ENCODE measurements around the gene PEPD. TPM values are rescaled to one million over a fixed set of nuclear protein-coding genes. Genes with fewer than 3 reads are reported as not detected.

Gene PEPD
- total and polyA plus RNA-seq, 9 donors = 20.3 to 55.4 (median 45.1) TPM

DNA sequence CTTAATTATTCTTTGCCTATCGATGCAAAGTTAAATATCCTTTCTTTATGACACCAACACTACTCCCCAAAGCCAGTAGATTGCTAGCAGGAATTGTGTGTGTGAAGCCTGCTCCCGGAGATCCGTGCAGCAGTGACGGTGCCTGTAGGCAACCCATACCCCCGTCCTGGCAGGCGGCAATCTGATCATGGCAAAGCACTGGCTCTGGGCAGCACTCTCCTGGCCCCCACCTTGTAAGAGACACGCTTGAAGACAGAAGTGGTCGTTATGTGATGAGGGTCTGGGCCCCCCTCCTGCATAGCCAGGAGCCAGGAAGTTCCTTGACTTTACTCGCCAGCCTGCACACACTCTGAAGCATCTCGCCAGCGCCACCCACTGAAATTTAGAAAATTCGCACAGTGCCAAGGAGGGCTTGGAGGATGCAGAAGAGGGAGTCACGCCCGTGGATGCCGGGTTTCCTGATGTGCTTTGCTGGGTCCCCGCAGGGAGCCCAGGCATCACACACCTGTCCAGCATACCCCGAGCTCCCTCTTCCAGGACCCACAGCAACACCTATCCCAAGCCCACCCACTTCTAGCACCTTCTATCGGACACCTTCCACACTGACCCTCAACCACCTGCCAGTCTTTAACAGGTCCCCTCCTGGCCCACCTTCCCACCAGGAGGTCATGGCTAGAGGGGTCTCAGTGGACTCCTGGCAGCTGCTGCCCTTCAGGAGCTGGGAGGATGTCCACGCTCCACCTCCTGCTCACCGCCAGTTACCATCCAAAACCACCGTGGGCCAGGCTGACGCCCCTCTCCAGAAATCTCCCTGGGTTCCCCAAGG lies 93.6 kb downstream of the PEPD start:
- no peaks in the 10 kb centered on the region for H3K27me3 ChIP-seq (ENCODE audit: control insufficient read depth, insufficient read depth, low read length)
- no peaks in the 10 kb centered on the region for H3K36me3 ChIP-seq (ENCODE audit: control insufficient read depth, insufficient read depth, low read length)
- DNase-seq = no peak
- no peak overlapping the region for H3K27ac ChIP-seq (ENCODE audit: low read length)
- WGBS (ENCODE audit: insufficient coverage) = 73% methylated on average over 14 of the region's 22 CpGs
- H3K4me1 ChIP-seq (ENCODE audit: control insufficient read depth, insufficient read depth, low read length) = peaks cover 8% of the 10 kb centered on the region
- no peaks in the 10 kb centered on the region for H3K9me3 ChIP-seq (replicated peaks; ENCODE audit: control insufficient read depth, low read depth, low read length)
- no peak overlapping the region for H3K4me3 ChIP-seq (ENCODE audit: low read length)

DNA sequence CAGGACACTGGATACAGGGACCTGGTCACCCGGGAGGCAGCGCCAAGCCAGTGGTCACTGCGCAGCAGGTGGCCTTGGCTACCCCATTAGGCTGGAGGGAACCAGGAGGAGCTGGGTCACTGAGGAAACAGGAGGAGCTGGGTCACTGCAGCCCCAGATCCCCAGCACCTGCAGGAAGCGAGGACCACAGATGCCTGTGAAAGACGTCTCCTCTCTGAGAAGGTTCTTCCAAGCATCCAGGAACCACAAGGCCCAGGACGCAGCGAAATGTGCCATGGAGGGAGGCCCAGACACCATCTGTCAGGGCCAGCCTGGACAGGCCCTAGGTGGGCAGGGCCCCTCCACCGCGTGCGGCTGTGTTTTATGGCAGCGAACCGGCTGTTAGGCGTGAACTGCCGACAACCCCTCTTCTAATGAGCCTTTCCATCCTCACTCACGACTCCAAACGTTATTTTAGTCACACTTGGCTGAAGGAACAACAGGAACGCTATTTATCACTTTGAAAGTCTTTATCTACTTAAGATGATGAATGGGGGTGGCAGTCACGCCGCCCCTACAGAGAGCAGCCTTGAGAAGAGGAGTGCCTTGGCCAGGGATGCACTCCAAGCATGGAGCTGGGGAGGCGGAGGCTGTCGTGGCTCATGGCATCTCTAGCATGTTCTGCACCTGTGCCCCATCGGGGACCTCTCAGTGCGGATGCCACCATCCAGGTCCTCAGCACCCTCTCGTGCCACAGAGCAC lies 94.8 kb downstream of the PEPD start:
- 67% methylated on average over 15 of the region's 24 CpGs for WGBS (ENCODE audit: insufficient coverage)
- no peak overlapping the region for H3K4me3 ChIP-seq (ENCODE audit: low read length)
- H3K4me1 ChIP-seq (ENCODE audit: control insufficient read depth, insufficient read depth, low read length) = no peaks in the 10 kb centered on the region
- H3K27ac ChIP-seq (ENCODE audit: low read length) = no peak overlapping the region
- H3K27me3 ChIP-seq (ENCODE audit: control insufficient read depth, insufficient read depth, low read length) = no peaks in the 10 kb centered on the region
- no peaks in the 10 kb centered on the region for H3K9me3 ChIP-seq (replicated peaks; ENCODE audit: control insufficient read depth, low read depth, low read length)
- no peak for DNase-seq
- H3K36me3 ChIP-seq (ENCODE audit: control insufficient read depth, insufficient read depth, low read length) = no peaks in the 10 kb centered on the region

GRCh38 chr19:33424181-33424580 lies 97.4 kb downstream of the PEPD start:
- no peak overlapping the region for H3K4me3 ChIP-seq (ENCODE audit: low read length)
- no peaks in the 10 kb centered on the region for H3K27me3 ChIP-seq (ENCODE audit: control insufficient read depth, insufficient read depth, low read length)

GRCh38 chr19:33422369-33423180 lies 99.0 kb downstream of the PEPD start:
- H3K27me3 ChIP-seq (ENCODE audit: control insufficient read depth, insufficient read depth, low read length) = no peaks in the 10 kb centered on the region
- H3K4me3 ChIP-seq (ENCODE audit: low read length) = no peak overlapping the region
- 96% methylated on average over 3 of the region's 3 CpGs for WGBS (ENCODE audit: insufficient coverage)
- no peaks in the 10 kb centered on the region for H3K4me1 ChIP-seq (ENCODE audit: control insufficient read depth, insufficient read depth, low read length)
- DNase-seq = no peak
- H3K36me3 ChIP-seq (ENCODE audit: control insufficient read depth, insufficient read depth, low read length) = no peaks in the 10 kb centered on the region
- H3K9me3 ChIP-seq (replicated peaks; ENCODE audit: control insufficient read depth, low read depth, low read length) = no peaks in the 10 kb centered on the region
- no peak overlapping the region for H3K27ac ChIP-seq (ENCODE audit: low read length)

More at GRCh38 chr19:33424181-33424580, 97.4 kb downstream of the PEPD start:
- no peaks in the 10 kb centered on the region for H3K4me1 ChIP-seq (ENCODE audit: control insufficient read depth, insufficient read depth, low read length)
- DNase-seq = no peak
- H3K27ac ChIP-seq (ENCODE audit: low read length) = no peak overlapping the region
- 94% methylated on average over 6 of the region's 8 CpGs for WGBS (ENCODE audit: insufficient coverage)
- H3K9me3 ChIP-seq (replicated peaks; ENCODE audit: control insufficient read depth, low read depth, low read length) = no peaks in the 10 kb centered on the region
- H3K36me3 ChIP-seq (ENCODE audit: control insufficient read depth, insufficient read depth, low read length) = no peaks in the 10 kb centered on the region

- no peaks in the 10 kb centered on the region for H3K9me3 ChIP-seq (replicated peaks; ENCODE audit: control insufficient read depth, low read depth, low read length)
Measured at GRCh38 chr19:33421368-33421767, 100.2 kb downstream of the PEPD start.

DNA sequence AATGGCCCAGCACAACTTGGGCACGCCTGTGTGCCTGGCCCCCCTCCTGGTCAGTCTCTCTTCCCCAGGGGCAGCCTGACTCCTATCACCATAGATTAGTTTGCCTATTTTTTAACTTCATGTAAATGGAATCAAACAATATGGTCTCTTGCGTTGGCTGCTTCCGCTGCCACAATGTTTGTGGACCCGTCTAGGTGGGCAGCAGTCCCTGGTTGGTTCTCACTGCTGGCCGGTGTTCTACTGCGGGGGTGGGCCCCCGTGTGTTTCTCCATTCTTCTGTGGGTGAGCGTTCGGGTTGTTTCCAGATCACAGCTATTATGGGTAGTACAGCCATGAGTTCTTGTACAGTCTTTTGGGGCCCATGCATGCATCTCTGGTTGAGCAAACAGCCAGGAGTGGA lies 100.8 kb downstream of the PEPD start:
- Histone ChIP-seq H3K4me1 (ENCODE audit: control insufficient read depth, insufficient read depth, low read length) (peaks cover 12% of the 10 kb centered on the region), H3K27ac (ENCODE audit: low read length) (no peak overlapping the region), H3K27me3 (ENCODE audit: control insufficient read depth, insufficient read depth, low read length) (no peaks in the 10 kb centered on the region), H3K4me3 (ENCODE audit: low read length) (no peak overlapping the region), H3K36me3 (ENCODE audit: control insufficient read depth, insufficient read depth, low read length) (no peaks in the 10 kb centered on the region), H3K9me3 (replicated peaks; ENCODE audit: control insufficient read depth, low read depth, low read length) (no peaks in the 10 kb centered on the region)
- 75% methylated on average over 9 of the region's 9 CpGs for whole genome bisulfite sequencing (ENCODE audit: insufficient coverage)
- no peak for DNase-seq

More at GRCh38 chr19:33421368-33421767, 100.2 kb downstream of the PEPD start:
- Histone ChIP-seq H3K27me3 (ENCODE audit: control insufficient read depth, insufficient read depth, low read length) (no peaks in the 10 kb centered on the region), H3K4me1 (ENCODE audit: control insufficient read depth, insufficient read depth, low read length) (peaks cover 10% of the 10 kb centered on the region), H3K36me3 (ENCODE audit: control insufficient read depth, insufficient read depth, low read length) (no peaks in the 10 kb centered on the region), H3K27ac (ENCODE audit: low read length) (no peak overlapping the region), H3K4me3 (ENCODE audit: low read length) (no peak overlapping the region)
- DNase-seq = no peak
- WGBS (ENCODE audit: insufficient coverage) = 80% methylated on average over 1 of the region's 7 CpGs

DNA sequence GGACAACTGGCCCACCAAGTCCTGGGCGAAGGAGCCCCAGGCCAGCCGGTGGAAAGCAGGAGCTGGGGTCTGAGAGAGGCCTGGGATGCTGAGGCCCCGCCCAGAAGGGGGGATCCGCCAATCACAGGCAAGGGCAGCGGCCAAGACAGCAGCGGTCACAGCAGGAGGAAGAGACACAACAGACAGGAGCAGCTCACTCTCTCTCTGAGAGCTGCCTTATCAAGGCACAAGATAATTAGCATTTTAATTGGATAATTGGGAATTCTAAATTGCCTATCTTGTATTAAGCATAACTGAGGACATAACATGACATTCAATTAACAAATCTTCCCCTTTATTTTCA lies 101.8 kb downstream of the PEPD start:
- no peaks in the 10 kb centered on the region for H3K36me3 ChIP-seq (ENCODE audit: control insufficient read depth, insufficient read depth, low read length)
- H3K4me3 ChIP-seq (ENCODE audit: low read length) = no peak overlapping the region
- H3K4me1 ChIP-seq (ENCODE audit: control insufficient read depth, insufficient read depth, low read length) = peaks cover 12% of the 10 kb centered on the region
- H3K9me3 ChIP-seq (replicated peaks; ENCODE audit: control insufficient read depth, low read depth, low read length) = no peaks in the 10 kb centered on the region
- no peak overlapping the region for H3K27ac ChIP-seq (ENCODE audit: low read length)
- no peak for DNase-seq
- no peaks in the 10 kb centered on the region for H3K27me3 ChIP-seq (ENCODE audit: control insufficient read depth, insufficient read depth, low read length)
- WGBS (ENCODE audit: insufficient coverage) = 37% methylated on average over 3 of the region's 6 CpGs

DNA sequence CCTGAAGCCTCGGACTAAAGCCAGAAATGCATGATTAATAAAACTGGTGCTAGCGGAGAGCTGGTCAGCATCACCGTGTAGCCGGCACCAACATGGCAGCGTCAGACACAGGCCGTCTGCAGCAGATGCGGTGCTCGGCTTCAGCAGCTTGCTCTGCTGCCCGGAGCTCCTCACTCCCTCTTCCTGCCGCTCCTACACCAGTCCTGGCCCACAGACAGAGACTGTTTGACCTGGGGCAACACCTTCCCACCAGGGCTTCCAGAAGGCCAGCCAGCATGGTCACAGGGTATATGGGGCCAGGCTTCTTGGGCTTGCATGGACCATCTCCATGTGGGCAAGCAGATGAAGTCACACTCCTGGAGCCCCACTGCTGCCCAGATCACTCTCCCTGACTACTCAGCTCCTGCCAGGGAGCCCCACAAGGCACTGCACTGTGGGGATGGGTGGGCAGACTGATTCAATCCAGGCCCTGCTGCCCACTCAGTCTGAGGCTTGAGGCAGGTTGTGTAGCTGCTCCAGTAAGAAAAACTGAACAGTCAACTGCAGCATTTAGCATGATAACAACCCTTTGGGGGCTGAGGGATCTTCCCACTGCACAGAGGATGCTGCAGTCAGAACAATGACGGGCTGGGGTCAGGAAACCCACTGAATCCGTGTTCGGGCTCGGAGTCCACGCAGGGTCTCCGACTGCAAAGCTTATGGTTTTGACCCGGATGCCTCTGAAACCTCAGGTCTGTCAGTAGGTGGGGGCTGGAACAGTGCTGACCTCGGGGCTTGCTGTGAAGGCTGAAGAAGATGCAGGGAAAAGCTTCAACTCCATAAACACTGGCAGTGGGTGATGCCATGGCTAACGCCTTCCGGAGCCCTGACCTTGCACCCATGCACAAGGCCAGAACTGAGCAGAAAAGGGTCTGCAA lies 102.5 kb downstream of the PEPD start:
- Histone ChIP-seq H3K36me3 (ENCODE audit: control insufficient read depth, insufficient read depth, low read length) (no peaks in the 10 kb centered on the region), H3K9me3 (replicated peaks; ENCODE audit: control insufficient read depth, low read depth, low read length) (no peaks in the 10 kb centered on the region), H3K4me1 (ENCODE audit: control insufficient read depth, insufficient read depth, low read length) (peaks cover 12% of the 10 kb centered on the region), H3K27ac (ENCODE audit: low read length) (no peak overlapping the region), H3K27me3 (ENCODE audit: control insufficient read depth, insufficient read depth, low read length) (no peaks in the 10 kb centered on the region), H3K4me3 (ENCODE audit: low read length) (no peak overlapping the region)
- WGBS (ENCODE audit: insufficient coverage) = 82% methylated on average over 20 of the region's 20 CpGs
- no peak for DNase-seq

DNA sequence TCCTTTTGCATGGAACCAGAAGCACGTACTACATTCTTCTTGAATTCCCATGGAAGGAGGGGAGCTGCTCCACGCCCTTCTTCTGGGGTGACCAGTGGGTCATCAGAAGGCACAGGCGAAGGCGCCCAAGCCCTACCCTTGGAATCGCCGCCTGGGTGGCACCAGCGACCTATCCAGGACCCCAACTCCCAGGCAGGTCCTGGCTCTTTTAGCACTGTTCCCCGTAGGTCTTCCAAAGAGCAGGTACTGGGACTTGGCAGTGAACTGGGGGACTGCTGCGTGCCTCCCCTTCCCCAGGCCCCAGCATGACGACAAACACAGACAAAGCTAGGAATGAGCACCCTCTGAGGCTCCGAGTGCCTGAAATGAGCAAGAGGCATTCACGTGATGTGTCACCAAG lies 103.1 kb downstream of the PEPD start:
- Histone ChIP-seq H3K27ac (ENCODE audit: low read length) (no peak overlapping the region), H3K4me3 (ENCODE audit: low read length) (no peak overlapping the region), H3K36me3 (ENCODE audit: control insufficient read depth, insufficient read depth, low read length) (no peaks in the 10 kb centered on the region), H3K9me3 (replicated peaks; ENCODE audit: control insufficient read depth, low read depth, low read length) (no peaks in the 10 kb centered on the region), H3K4me1 (ENCODE audit: control insufficient read depth, insufficient read depth, low read length) (peaks cover 12% of the 10 kb centered on the region), H3K27me3 (ENCODE audit: control insufficient read depth, insufficient read depth, low read length) (no peaks in the 10 kb centered on the region)
- no peak for DNase-seq
- WGBS (ENCODE audit: insufficient coverage) = 81% methylated on average over 12 of the region's 12 CpGs

All from muscle of leg (tissue), 11 donors.